HG03565 (cell line): ENCODE results near the gene TSPY3.
"Not testable (repeated sequence)": the region's sequence is repeated elsewhere in the genome, so short reads cannot be mapped to it uniquely, and the experiment has no call there.

Experiments
- ATAC-seq: cut with Tn5 transposase; IDR thresholded peaks from one replicate; pipeline ENCODE4 v1.9.1; 2021; ENCODE audit warnings: mild to moderate bottlenecking, moderate library complexity; ENCODE audit not compliant: unreplicated experiment

TSPY3 gene

GRCh38 chrY:9398121-9398520 lies at the start of gene TSPY3:
Gene TSPY3 (plus strand): TSS chrY:9398421. CDS start chrY:9398467, 46 bp downstream.
- ATAC-seq = not testable (repeated sequence)

GRCh38 chrY:9357497-9357896 lies 40.7 kb upstream of the TSPY3 start, which contains the start of gene TSPY8:
Gene TSPY8 (plus strand): TSS chrY:9357797. CDS start chrY:9357843, 46 bp downstream.
- ATAC-seq = not testable (repeated sequence)

GRCh38 chrY:9396527-9396926 lies 1.7 kb upstream of the TSPY3 start:
- ATAC-seq = not testable (repeated sequence)
